HG03442 (cell line): ENCODE data around the gene ZNF641.
A peak's percentile ranks its signal among the peaks of the same experiment; 100 is the strongest.
"Not testable (repeated sequence)": the region's sequence is repeated elsewhere in the genome, so short reads cannot be mapped to it uniquely, and the experiment has no call there.

Source experiments
- ATAC-seq: cut with Tn5 transposase; IDR thresholded peaks from one replicate; pipeline ENCODE4 v1.9.1; 2021; ENCODE audit warnings: mild to moderate bottlenecking, moderate library complexity; ENCODE audit not compliant: unreplicated experiment

ZNF641 gene

GRCh38 chr12:48336061-48336460, 14.7 kb downstream of the ZNF641 start:
- no peak for ATAC-seq

DNA sequence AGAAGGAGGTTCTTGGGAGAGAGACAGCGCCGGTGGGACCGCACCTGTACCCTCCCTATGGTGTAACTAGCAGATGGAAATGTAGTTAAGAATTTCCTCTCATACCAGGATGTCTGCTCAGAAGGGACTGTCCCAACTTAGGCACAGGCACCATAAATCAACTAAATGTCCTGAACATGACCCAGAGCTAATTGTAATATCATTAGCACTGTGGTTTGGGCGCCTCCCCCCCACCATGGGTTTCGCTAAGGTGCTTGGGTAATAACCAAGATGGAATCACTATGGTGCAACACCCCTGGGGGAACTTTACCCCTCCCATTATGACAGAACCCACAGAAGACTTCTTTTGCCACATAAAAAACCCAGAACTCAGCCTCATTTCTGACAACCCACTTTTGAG, 15.9 kb downstream of the ZNF641 start:
- ATAC-seq: no peak

DNA sequence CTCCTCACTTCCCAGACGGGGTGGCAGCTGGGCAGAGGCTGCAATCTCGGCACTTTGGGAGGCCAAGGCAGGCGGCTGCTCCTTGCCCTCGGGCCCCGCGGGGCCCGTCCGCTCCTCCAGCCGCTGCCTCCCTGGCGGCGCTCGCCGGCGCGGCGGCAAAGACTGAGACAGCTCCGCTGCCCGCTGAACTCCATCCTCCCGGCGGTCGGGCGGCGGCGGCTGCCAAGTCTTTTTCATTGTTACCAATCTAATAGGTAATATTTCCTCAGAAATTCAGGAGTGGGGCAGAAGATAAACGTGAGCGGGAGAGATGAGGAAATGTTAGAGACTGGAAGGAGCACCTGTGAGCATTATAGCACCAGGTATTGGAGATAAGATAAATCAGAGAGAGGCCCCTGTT, 17.0 kb downstream of the ZNF641 start:
- not testable (repeated sequence) for ATAC-seq

GRCh38 chr12:48331399-48331798, 19.3 kb downstream of the ZNF641 start:
- ATAC-seq: no peak

- ATAC-seq: no peak
Measured at GRCh38 chr12:48329199-48329939, 21.4 kb downstream of the ZNF641 start.

DNA sequence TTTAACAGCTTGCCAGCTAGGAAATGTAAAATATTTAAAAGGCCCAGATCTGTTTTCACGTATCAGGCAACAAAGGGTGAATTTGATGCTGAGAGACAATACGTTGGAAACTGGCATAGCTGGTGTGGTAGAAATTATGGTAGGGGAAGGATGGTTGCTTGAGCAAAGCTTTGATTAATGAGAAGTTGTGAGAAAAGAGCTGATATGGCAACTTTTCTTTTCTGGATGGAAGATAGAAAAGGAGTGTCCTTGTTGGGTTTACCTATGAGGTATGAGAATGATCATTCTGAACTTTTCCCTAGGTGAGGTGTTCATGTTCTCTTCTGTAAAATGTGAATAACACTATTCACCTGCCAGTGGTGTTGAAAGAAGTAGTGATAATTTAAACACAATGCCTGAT, 34.2 kb downstream of the ZNF641 start:
- no peak for ATAC-seq

DNA sequence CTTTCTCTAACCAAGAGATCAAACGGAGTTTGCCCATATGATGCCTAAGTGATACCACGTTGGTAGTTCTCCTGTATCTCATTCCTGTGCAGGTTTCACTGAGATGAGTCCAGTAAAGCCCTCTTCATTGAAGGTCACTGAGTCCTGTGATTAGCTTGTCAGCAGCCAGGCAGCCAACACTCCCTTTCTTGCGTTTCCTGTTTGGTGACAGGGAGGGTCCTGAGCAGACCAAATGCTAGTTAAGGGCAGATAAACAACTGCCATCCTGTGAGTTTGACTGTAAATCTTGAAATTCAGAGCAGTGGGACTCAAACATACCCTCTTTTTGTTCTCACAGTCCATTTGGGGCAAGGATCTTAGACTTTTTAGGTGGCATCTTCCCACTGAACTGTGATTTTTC, 39.4 kb downstream of the ZNF641 start:
- ATAC-seq: no peak

DNA sequence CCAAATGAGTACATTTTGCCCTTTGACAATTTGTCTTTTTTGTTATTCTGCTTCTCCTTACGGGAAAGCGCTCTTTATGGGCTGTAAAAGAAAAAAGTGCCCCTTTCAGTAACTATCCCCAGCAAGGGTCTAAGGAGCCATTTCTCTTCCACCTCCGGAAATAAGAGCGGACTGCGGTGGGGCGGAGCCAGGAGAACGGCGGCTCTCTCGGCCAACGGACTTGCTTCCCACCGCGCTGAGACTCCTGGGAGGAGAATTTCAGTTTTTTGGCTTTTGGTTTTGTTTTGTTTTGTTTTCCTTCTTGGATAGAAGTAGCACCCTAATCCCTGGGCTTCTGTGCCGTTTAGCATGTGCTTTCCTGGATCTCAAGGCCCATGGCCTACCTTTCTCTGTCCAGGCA, 43.5 kb downstream of the ZNF641 start:
- ATAC-seq: no peak

- ATAC-seq: no peak
Measured at GRCh38 chr12:48305190-48305589, 45.5 kb downstream of the ZNF641 start.

DNA sequence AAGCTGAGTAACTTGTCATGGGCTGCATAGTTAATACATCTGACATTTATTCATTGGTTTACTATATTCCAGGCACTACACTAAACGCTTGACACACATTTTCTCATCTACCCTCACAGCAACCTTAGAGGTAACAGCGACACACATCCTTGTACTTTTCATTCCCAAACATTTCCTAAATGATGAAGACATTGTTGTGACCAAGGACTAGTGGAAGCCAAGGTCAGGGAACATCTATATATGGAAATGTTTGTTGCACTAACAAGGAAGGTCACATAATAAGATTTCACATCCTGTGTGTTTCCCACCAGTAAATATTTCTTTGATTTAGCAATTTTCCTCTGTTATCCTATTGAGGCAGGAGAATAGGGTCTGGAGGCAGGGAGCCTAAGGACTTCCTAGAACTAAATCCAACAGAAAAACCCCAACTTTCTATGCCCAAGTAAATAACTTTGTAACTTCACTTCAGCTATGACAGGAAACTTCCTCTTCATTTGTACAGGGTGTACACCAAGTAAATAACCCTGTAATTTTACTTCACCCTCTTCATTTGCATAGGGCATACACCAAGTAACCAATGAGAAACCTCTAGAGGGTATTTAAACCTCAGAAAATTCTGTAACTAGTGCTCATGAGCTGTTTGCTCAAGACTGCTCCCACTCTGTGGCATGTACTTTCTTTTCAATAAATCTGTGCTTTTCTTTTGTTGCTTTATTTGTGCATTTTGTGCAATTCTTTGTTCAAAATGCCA, 48.4 kb downstream of the ZNF641 start:
- no peak for ATAC-seq

DNA sequence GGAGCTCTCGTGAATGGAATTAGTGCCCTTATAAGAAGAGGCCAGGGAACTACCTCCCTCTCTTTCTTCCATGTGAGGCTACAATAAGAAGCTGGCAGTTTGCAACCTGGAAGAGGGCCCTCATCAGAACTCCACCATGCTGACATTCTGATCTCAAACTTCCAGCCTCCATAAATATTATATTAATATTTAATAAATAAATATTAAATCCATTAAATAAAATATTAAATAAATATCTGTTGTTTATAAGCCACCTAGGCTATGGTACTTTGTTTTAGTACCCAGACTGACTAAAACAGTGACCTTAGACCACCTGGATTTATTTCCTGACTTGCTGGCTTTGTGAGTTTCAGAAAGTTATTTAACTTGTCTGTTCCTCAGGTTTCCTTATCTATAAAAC, 49.9 kb downstream of the ZNF641 start:
- no peak for ATAC-seq

DNA sequence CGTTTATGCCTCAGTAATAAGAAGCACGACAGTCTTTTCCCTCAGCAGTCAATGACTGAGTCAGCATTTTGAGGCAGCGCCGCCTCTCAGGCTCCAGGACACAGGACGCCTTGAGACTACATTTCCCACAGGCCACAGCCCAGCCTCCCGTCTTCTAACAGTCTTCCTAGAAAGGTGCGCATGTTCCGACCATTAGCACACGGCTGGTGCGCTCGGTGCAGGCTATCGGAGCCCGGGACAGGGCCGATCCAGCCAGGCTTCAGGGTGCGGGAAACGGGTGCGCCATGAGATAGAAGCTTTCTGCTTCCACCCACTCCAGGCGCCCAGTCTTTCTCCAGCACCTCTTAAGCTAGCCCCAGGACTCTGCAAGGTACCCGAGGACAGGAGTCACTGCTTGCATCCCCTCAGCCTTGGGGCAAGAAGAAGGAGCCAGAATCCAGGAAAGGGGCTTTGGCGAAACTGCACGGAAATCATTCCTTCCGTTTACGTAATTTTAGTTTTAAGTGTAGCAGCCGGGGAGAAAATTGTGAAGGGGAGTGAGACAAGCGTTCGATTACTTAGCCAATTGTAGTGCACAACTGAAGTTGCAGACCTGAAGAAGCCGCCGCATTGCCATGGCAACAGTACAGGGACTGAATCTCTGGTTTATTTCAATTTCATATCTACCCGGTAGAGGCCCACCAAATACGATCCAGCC, 54.0 kb downstream of the ZNF641 start:
- peak; percentile 74 for ATAC-seq

- no peak for ATAC-seq
Measured at GRCh38 chr12:48292040-48292439, 58.7 kb downstream of the ZNF641 start.

- ATAC-seq: no peak
Measured at GRCh38 chr12:48291511-48291910, 59.2 kb downstream of the ZNF641 start.

DNA sequence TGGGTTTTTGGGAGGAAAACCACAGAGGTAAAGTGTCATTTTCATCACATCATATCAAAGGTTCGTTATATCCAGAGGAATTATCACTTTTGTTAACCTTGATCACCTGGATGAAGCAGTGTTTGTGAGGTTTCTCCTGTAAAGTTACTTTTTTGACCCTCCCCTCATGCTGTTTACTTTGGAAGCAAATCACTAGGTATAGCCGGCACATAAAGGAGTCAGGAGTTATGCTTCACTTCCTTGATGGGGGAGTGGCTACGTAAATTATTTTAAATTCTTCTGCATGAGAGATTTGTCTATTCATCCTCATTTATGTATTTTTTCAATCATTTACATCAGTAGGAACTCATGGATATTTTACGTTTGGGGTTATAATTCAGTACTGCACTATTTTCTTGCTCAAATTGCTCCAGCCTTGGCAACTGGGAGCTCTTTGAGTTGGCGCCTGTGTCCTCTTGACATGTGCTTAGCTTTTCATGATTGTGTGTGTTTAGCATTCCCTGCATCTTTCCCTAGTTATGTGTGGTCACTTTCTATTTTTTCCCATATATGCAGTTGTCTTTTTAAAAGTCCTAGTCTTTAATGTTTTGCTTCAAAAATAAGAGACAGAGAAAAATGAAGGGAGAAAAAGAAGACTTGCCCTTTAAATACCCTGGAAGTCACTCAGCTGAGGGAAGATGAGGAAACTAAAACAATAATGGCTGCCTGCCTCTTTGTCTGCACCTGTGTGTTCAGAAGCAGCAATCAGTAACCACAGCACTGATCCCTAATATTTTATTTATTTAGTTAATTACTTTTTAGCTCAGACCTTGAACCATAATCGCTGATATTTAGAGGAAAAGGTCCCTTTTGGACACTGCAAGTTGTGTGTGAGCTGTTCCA, 62.1 kb downstream of the ZNF641 start:
- no peak for ATAC-seq
